GM23338 (cell line): ENCODE measurements around the gene DLG2. TPM values are rescaled to one million over a fixed set of nuclear protein-coding genes. Genes with fewer than 3 reads are reported as not detected.

Experiments
- ATAC-seq: fragments of 200-7000 bp; cut with Tn5 transposase; 3 replicates; pipeline ENCODE4 v1.9.1; 2020
- DNase-seq: peaks from one replicate; pipeline ENCODE4 v3.0.0-alpha.2; 2015; ENCODE audit warnings: low spot score
- H2AFZ ChIP-seq: fragments of 200-600 bp; sonication (generic); 2 replicates; pipeline ENCODE4 v1.8.0; 2016; ENCODE audit warnings: antibody characterized with exemption, mild to moderate bottlenecking, moderate library complexity
- H3F3A ChIP-seq: fragments of 200-600 bp; sonication (generic); replicated peaks from 2 replicates; pipeline ENCODE4 v1.8.0; 2017; ENCODE audit warnings: antibody characterized with exemption, mixed run types, low read depth
- H3K27ac ChIP-seq: fragments of 200-600 bp; sonication (generic); 2 replicates; pipeline ENCODE4 v1.6.1; 2016; ENCODE audit warnings: low read depth
- H3K27me3 ChIP-seq: fragments of 200-600 bp; sonication (generic); 2 replicates; pipeline ENCODE4 v1.8.0; 2016; ENCODE audit warnings: mild to moderate bottlenecking, mixed run types, moderate library complexity; ENCODE audit not compliant: insufficient read depth
- H3K36me3 ChIP-seq: fragments of 200-600 bp; sonication (generic); 2 replicates; pipeline ENCODE4 v1.8.0; 2016; ENCODE audit warnings: mild to moderate bottlenecking; ENCODE audit not compliant: insufficient read depth
- H3K4me1 ChIP-seq: fragments of 200-600 bp; sonication (generic); 2 replicates; pipeline ENCODE4 v1.8.0; 2016; ENCODE audit warnings: mild to moderate bottlenecking, moderate library complexity; ENCODE audit not compliant: insufficient read depth
- H3K4me2 ChIP-seq: fragments of 200-600 bp; sonication (generic); 2 replicates; pipeline ENCODE4 v1.7.1; 2017; ENCODE audit warnings: mixed run types
- H3K4me3 ChIP-seq: fragments of 200-600 bp; sonication (generic); 2 replicates; pipeline ENCODE4 v1.6.1; 2016; ENCODE audit warnings: mixed run types
- H3K79me2 ChIP-seq: fragments of 200-600 bp; sonication (generic); replicated peaks from 2 replicates; pipeline ENCODE4 v1.8.0; 2017; ENCODE audit warnings: mild to moderate bottlenecking; ENCODE audit not compliant: insufficient read depth
- H3K9me2 ChIP-seq: fragments of 200-600 bp; sonication (generic); 2 replicates; pipeline ENCODE4 v1.8.0; 2017; ENCODE audit not compliant: insufficient read depth
- H4K20me1 ChIP-seq: fragments of 200-600 bp; sonication (generic); replicated peaks from 2 replicates; pipeline ENCODE4 v1.8.0; 2017; ENCODE audit warnings: mild to moderate bottlenecking; ENCODE audit not compliant: insufficient read depth
- H3K27ac Mint-ChIP-seq: 2 replicates; pipeline ENCODE4 v1.8.0; 2020; ENCODE audit warnings: inconsistent platforms, mild to moderate bottlenecking, moderate library complexity, mixed read lengths
- H3K27me3 Mint-ChIP-seq: 3 replicates; pipeline ENCODE4 v1.8.0; 2022; ENCODE audit warnings: low read depth, mild to moderate bottlenecking, moderate library complexity, mixed read lengths, inconsistent platforms; ENCODE audit not compliant: insufficient read depth, poor library complexity
- H3K36me3 Mint-ChIP-seq: 3 replicates; pipeline ENCODE4 v1.8.0; 2021; ENCODE audit warnings: low read depth, mild to moderate bottlenecking, inconsistent platforms, moderate library complexity, mixed read lengths
- H3K4me1 Mint-ChIP-seq: 3 replicates; pipeline ENCODE4 v1.8.0; 2020; ENCODE audit warnings: mild to moderate bottlenecking, inconsistent platforms, mixed read lengths
- H3K4me3 Mint-ChIP-seq: 3 replicates; pipeline ENCODE4 v1.8.0; 2021; ENCODE audit warnings: moderate library complexity, mild to moderate bottlenecking, inconsistent platforms, mixed read lengths
- H3K9me3 Mint-ChIP-seq: 3 replicates; pipeline ENCODE4 v1.8.0; 2020; ENCODE audit warnings: moderate library complexity, mild to moderate bottlenecking, inconsistent platforms, mixed read lengths
- EZH2 ChIP-seq: fragments of 200-600 bp; sonication (generic); IDR thresholded peaks from one replicate; pipeline ENCODE4 v1.8.0; 2017; ENCODE audit warnings: antibody characterized with exemption, mild to moderate bottlenecking, low read depth; ENCODE audit not compliant: unreplicated experiment
- EZH2phosphoT487 ChIP-seq: fragments of 200-600 bp; sonication (generic); IDR thresholded peaks from one replicate; pipeline ENCODE4 v1.8.1; 2018; ENCODE audit warnings: antibody characterized with exemption; ENCODE audit not compliant: unreplicated experiment
- JUNB ChIP-seq: IDR thresholded peaks from one replicate; pipeline ENCODE4 v1.6.1; 2016; ENCODE audit warnings: antibody characterized with exemption; ENCODE audit not compliant: unreplicated experiment
- STAT1 ChIP-seq: IDR thresholded peaks from one replicate; pipeline ENCODE4 v1.6.1; 2016; ENCODE audit warnings: antibody characterized with exemption; ENCODE audit not compliant: unreplicated experiment
- ZNF114 ChIP-seq: fragments of 250-450 bp; sonication (Bioruptor Pico); IDR thresholded peaks from 2 replicates; pipeline ENCODE4 v1.5.0; 2020; ENCODE audit warnings: mild to moderate bottlenecking, moderate library complexity
- ZNF331 ChIP-seq: fragments of 250-450 bp; sonication (Bioruptor Pico); IDR thresholded peaks from 2 replicates; pipeline ENCODE4 v1.5.0; 2020; ENCODE audit warnings: low read depth, mild to moderate bottlenecking, moderate library complexity
- polyA plus RNA-seq: library from polyadenylated mRNA; unstranded; fragments of >200 nt; fragmentation: Nextera tagmentation; extraction: Ambion mirVana; gene quantifications from 2 replicates; pipeline ENCODE4 v1.2.1, GENCODE V29; 2016
- total RNA-seq: library from RNA; depleted of rRNA; stranded (reverse); fragments of >200 nt; shearing (Covaris generic); gene quantifications from 2 replicates; pipeline ENCODE4 v1.2.3, GENCODE V29; 2014
- TF ChIP-seq, protein P1 (sequence below): IDR thresholded peaks from one replicate; pipeline ENCODE4 v1.6.1; 2018; ENCODE audit warnings: antibody characterized with exemption; ENCODE audit not compliant: unreplicated experiment
- TF ChIP-seq, protein P2 (sequence below): IDR thresholded peaks from 2 replicates; pipeline ENCODE4 v1.6.1; 2016; ENCODE audit warnings: antibody characterized with exemption

The DLG2 gene
- total and polyA plus RNA-seq, 2 experiments from 2014 or later, result 19.8 to 21.5 TPM

DNA sequence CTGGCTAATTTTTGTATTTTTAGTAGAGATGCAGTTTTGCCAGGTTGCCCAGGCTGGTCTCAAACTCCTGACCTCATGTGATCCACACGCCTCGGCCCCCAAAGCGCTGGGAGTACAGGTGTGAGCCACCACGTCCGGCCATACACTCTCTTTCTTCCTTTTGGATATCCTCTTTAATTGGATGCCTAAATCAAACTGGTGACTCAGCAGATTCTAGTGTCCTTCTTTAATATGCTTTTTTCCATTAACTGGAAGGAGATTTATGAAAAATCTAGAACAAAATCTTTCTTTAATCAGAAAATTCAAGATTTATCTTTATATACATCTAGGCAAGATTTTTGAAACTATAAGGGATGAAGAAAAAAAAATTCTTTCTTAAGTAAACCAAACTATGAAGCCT, 1371.7 kb downstream of the DLG2 start:
- Histone ChIP-seq H3K4me3 (no peak overlapping the region), H3K27ac (no peak overlapping the region), H3K36me3 (no peaks in the 10 kb centered on the region), H2AFZ (no peak overlapping the region), H3K4me2 (no peak overlapping the region), H3K9me2 (0 out of 2 replicates have a peak, but pooled peaks cover 6% of the 10 kb centered on the region), H4K20me1 (no peaks in the 10 kb centered on the region), H3F3A (no peaks in the 10 kb centered on the region), H3K4me1 (no peaks in the 10 kb centered on the region), H3K79me2 (no peaks in the 10 kb centered on the region), H3K27me3 (no peaks in the 10 kb centered on the region)
- no peak overlapping the region; the same call in 1 of the 2 replicates for H3K27ac Mint-ChIP-seq
- no peaks in the 10 kb centered on the region for H3K27me3 Mint-ChIP-seq
- no peaks in the 10 kb centered on the region for H3K9me3 Mint-ChIP-seq
- H3K36me3 Mint-ChIP-seq, result no peaks in the 10 kb centered on the region
- H3K4me3 Mint-ChIP-seq, result no peak overlapping the region
- no peak for TF ChIP-seq ZNF114 (CRISPR knock-in tag)
- no peak for TF ChIP-seq EZH2
- TF ChIP-seq EZH2phosphoT487, result no peak
- TF ChIP-seq, protein P1, sequence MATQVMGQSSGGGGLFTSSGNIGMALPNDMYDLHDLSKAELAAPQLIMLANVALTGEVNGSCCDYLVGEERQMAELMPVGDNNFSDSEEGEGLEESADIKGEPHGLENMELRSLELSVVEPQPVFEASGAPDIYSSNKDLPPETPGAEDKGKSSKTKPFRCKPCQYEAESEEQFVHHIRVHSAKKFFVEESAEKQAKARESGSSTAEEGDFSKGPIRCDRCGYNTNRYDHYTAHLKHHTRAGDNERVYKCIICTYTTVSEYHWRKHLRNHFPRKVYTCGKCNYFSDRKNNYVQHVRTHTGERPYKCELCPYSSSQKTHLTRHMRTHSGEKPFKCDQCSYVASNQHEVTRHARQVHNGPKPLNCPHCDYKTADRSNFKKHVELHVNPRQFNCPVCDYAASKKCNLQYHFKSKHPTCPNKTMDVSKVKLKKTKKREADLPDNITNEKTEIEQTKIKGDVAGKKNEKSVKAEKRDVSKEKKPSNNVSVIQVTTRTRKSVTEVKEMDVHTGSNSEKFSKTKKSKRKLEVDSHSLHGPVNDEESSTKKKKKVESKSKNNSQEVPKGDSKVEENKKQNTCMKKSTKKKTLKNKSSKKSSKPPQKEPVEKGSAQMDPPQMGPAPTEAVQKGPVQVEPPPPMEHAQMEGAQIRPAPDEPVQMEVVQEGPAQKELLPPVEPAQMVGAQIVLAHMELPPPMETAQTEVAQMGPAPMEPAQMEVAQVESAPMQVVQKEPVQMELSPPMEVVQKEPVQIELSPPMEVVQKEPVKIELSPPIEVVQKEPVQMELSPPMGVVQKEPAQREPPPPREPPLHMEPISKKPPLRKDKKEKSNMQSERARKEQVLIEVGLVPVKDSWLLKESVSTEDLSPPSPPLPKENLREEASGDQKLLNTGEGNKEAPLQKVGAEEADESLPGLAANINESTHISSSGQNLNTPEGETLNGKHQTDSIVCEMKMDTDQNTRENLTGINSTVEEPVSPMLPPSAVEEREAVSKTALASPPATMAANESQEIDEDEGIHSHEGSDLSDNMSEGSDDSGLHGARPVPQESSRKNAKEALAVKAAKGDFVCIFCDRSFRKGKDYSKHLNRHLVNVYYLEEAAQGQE, result no peak
- TF ChIP-seq ZNF331, result no peak
- H3K4me1 Mint-ChIP-seq, result no peaks in the 10 kb centered on the region
- ATAC-seq (no peak), DNase-seq (no peak)

DNA sequence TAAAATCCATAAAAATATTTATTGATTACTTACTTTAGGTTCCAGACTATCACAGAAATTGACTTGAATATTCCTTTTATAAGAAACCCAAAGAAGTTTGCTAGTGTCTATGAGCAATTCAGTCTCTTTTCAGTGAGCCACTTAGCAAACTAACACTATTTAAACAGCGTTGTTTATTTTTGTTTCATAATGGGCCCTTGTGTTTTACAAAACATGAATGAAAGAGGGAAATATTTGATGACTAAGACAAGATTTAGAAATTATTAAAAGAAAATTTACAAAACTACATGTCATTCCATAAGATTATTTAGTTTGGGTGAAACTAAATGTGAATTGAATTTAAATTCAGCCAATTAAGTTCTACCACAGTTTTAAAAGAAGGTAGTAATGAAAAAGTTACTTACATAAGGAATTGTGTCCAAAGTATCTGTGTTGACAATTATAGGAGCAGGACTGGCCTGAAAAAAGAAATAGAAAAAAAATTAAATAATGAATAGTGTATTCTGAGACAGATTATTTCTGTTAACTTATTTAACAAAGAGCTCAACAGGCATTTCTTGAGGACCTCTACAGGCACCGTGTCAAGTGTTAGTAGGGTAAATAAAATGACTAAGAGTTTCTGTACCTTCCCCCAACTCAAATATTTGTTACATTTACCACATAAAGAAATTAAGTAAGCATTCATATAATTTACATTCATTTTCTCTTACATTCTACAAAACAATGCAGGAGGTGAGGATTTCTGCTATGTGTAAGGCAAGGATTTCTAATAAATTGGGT, 1376.1 kb downstream of the DLG2 start:
- no peak overlapping the region for H2AFZ ChIP-seq
- TF ChIP-seq ZNF331, result no peak
- no peak for TF ChIP-seq STAT1
- no peak for TF ChIP-seq EZH2
- no peak for TF ChIP-seq JUNB
- TF ChIP-seq, protein P2, sequence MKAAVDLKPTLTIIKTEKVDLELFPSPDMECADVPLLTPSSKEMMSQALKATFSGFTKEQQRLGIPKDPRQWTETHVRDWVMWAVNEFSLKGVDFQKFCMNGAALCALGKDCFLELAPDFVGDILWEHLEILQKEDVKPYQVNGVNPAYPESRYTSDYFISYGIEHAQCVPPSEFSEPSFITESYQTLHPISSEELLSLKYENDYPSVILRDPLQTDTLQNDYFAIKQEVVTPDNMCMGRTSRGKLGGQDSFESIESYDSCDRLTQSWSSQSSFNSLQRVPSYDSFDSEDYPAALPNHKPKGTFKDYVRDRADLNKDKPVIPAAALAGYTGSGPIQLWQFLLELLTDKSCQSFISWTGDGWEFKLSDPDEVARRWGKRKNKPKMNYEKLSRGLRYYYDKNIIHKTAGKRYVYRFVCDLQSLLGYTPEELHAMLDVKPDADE, result no peak
- H3K27me3 Mint-ChIP-seq, result no peaks in the 10 kb centered on the region
- H3K9me3 Mint-ChIP-seq, result no peaks in the 10 kb centered on the region
- H3K9me2 ChIP-seq, result 0 out of 2 replicates have a peak, but pooled peaks cover under 1% of the 10 kb centered on the region
- DNase-seq (no peak), ATAC-seq (no peak)
- H3K4me1 ChIP-seq, result 0 out of 2 replicates have a peak, but pooled peaks cover 3% of the 10 kb centered on the region
- H3K36me3 ChIP-seq, result no peaks in the 10 kb centered on the region
- H3K27me3 ChIP-seq, result no peaks in the 10 kb centered on the region
- no peaks in the 10 kb centered on the region for H3K4me1 Mint-ChIP-seq
- H3K27ac ChIP-seq, result no peak overlapping the region
- H3K36me3 Mint-ChIP-seq, result no peaks in the 10 kb centered on the region
- H3K79me2 ChIP-seq, result no peaks in the 10 kb centered on the region
- H3K4me3 Mint-ChIP-seq, result no peak overlapping the region
- no peak overlapping the region for H3K4me2 ChIP-seq
- H3K4me3 ChIP-seq, result no peak overlapping the region
- H3K27ac Mint-ChIP-seq, result no peak overlapping the region; the same call in 1 of the 2 replicates
- H4K20me1 ChIP-seq, result no peaks in the 10 kb centered on the region
- H3F3A ChIP-seq, result no peaks in the 10 kb centered on the region
